Loucy (cell line): ENCODE results near the gene WBP2.
"Not testable (repeated sequence)": the region's sequence is repeated elsewhere in the genome, so short reads cannot be mapped to it uniquely, and the experiment has no call there.

Experiments
- H2AFZ ChIP-seq: fragments of 200-600 bp; sonication (generic); 2 replicates; pipeline ENCODE4 v1.6.0; 2016; ENCODE audit warnings: antibody characterized with exemption, mild to moderate bottlenecking, low read length, moderate library complexity
- H3F3A ChIP-seq: fragments of 200-600 bp; 2 replicates; pipeline ENCODE4 v1.6.0; 2016; ENCODE audit warnings: antibody characterized with exemption, low read depth, mild to moderate bottlenecking
- H3K27me3 ChIP-seq: fragments of 200-600 bp; sonication (generic); 2 replicates; pipeline ENCODE4 v1.6.1; 2014; ENCODE audit warnings: low read length, mild to moderate bottlenecking; ENCODE audit not compliant: insufficient read depth, poor library complexity, severe bottlenecking
- H3K36me3 ChIP-seq: fragments of 200-600 bp; sonication (generic); 2 replicates; pipeline ENCODE4 v1.6.1; 2016; ENCODE audit warnings: low read length; ENCODE audit not compliant: insufficient read depth
- H3K4me1 ChIP-seq: fragments of 200-600 bp; sonication (generic); 2 replicates; pipeline ENCODE4 v1.5.1; 2014; ENCODE audit warnings: low read length, mild to moderate bottlenecking; ENCODE audit not compliant: insufficient read depth, poor library complexity, severe bottlenecking
- H3K4me2 ChIP-seq: fragments of 200-600 bp; sonication (generic); 2 replicates; pipeline ENCODE4 v1.6.0; 2014; ENCODE audit warnings: antibody characterized with exemption, low read length, low read depth, mild to moderate bottlenecking; ENCODE audit not compliant: poor library complexity, severe bottlenecking
- H3K4me3 ChIP-seq: fragments of 200-600 bp; sonication (generic); 2 replicates; pipeline ENCODE4 v1.5.1; 2014; ENCODE audit warnings: low read length, mild to moderate bottlenecking, mixed read lengths; ENCODE audit not compliant: poor library complexity, severe bottlenecking
- H3K79me2 ChIP-seq: fragments of 200-600 bp; sonication (generic); 2 replicates; pipeline ENCODE4 v1.6.1; 2014; ENCODE audit warnings: low read length; ENCODE audit not compliant: insufficient read depth
- H3K9ac ChIP-seq: fragments of 200-600 bp; sonication (generic); 2 replicates; pipeline ENCODE4 v1.6.0; 2014; ENCODE audit warnings: mild to moderate bottlenecking, low read depth, low read length, moderate library complexity; ENCODE audit not compliant: poor library complexity, severe bottlenecking
- H3K9me2 ChIP-seq: fragments of 200-600 bp; sonication (generic); replicated peaks from 2 replicates; pipeline ENCODE4 v1.6.1; 2016; ENCODE audit warnings: low read depth, low read length, mixed read lengths
- H3K9me3 ChIP-seq: fragments of 200-600 bp; sonication (generic); 2 replicates; pipeline ENCODE4 v1.6.1; 2014; ENCODE audit warnings: mild to moderate bottlenecking, antibody characterized with exemption, low read length, low read depth; ENCODE audit not compliant: insufficient read depth
- H4K20me1 ChIP-seq: fragments of 200-600 bp; sonication (generic); 2 replicates; pipeline ENCODE4 v1.6.0; 2014; ENCODE audit warnings: antibody characterized with exemption, low read length, mild to moderate bottlenecking; ENCODE audit not compliant: insufficient read depth, poor library complexity, severe bottlenecking
- CTCF ChIP-seq: fragments of 200-600 bp; sonication (generic); conservative IDR thresholded peaks from 2 replicates; pipeline ENCODE4 v1.5.1; 2014; ENCODE audit warnings: mild to moderate bottlenecking, antibody characterized with exemption, low read length
- EZH2phosphoT487 ChIP-seq: fragments of 200-600 bp; IDR thresholded peaks from 2 replicates; pipeline ENCODE4 v1.6.1; 2018; ENCODE audit warnings: antibody characterized with exemption, mild to moderate bottlenecking, moderate library complexity, borderline replicate concordance

The WBP2 gene

GRCh38 chr17:75811174-75811573 is 44.0 kb downstream of the WBP2 start:
- no peak overlapping the region for H3K4me2 ChIP-seq
- no peaks in the 10 kb centered on the region for H3K9me3 ChIP-seq
- H3F3A ChIP-seq, result no peaks in the 10 kb centered on the region
- H2AFZ ChIP-seq, result no peak overlapping the region
- TF ChIP-seq EZH2phosphoT487 (no peak), CTCF (no peak)
- H3K4me3 ChIP-seq, result no peak overlapping the region
- H3K9ac ChIP-seq, result no peak overlapping the region
- no peaks in the 10 kb centered on the region for H3K27me3 ChIP-seq
- H3K9me2 ChIP-seq, result no peaks in the 10 kb centered on the region
- H4K20me1 ChIP-seq, result peaks cover 3% of the 10 kb centered on the region
- peaks cover 14% of the 10 kb centered on the region; the same call in 1 of the 2 replicates for H3K79me2 ChIP-seq
- H3K4me1 ChIP-seq, result no peaks in the 10 kb centered on the region
- H3K36me3 ChIP-seq, result peaks cover 67% of the 10 kb centered on the region; the same call in 1 of the 2 replicates

- not testable (repeated sequence) for H3K9ac ChIP-seq, H2AFZ ChIP-seq, H3K4me3 ChIP-seq, H3K4me1 ChIP-seq, H3K9me3 ChIP-seq, H3K4me2 ChIP-seq, H3F3A ChIP-seq, H4K20me1 ChIP-seq, H3K27me3 ChIP-seq, H3K9me2 ChIP-seq
- Histone ChIP-seq H3K36me3 (peaks cover 64% of the 10 kb centered on the region; the same call in 1 of the 2 replicates), H3K79me2 (peaks cover 18% of the 10 kb centered on the region; the same call in 1 of the 2 replicates)
Observed at GRCh38 chr17:75810756-75811155, 44.4 kb downstream of the WBP2 start.

- Histone ChIP-seq H3K9me2 (no peaks in the 10 kb centered on the region), H3K36me3 (peaks cover 61% of the 10 kb centered on the region; the same call in 1 of the 2 replicates), H3K4me1 (no peaks in the 10 kb centered on the region), H3K4me2 (no peak overlapping the region), H3K27me3 (no peaks in the 10 kb centered on the region), H2AFZ (no peak overlapping the region), H4K20me1 (peaks cover 8% of the 10 kb centered on the region), H3K9me3 (no peaks in the 10 kb centered on the region), H3K4me3 (no peak overlapping the region), H3K79me2 (peaks cover 24% of the 10 kb centered on the region; the same call in 1 of the 2 replicates), H3K9ac (no peak overlapping the region), H3F3A (no peaks in the 10 kb centered on the region)
- TF ChIP-seq CTCF (no peak), EZH2phosphoT487 (no peak)
Observed at GRCh38 chr17:75810216-75810615, 44.9 kb downstream of the WBP2 start.

GRCh38 chr17:75809631-75810111 is 45.5 kb downstream of the WBP2 start:
- Histone ChIP-seq H3K4me2 (no peak overlapping the region), H3K27me3 (no peaks in the 10 kb centered on the region), H3F3A (no peaks in the 10 kb centered on the region), H3K79me2 (peaks cover 27% of the 10 kb centered on the region; the same call in 1 of the 2 replicates), H3K9me3 (no peaks in the 10 kb centered on the region), H3K9ac (no peak overlapping the region), H3K9me2 (no peaks in the 10 kb centered on the region), H3K4me3 (no peak overlapping the region), H3K4me1 (no peaks in the 10 kb centered on the region), H3K36me3 (peaks cover 55% of the 10 kb centered on the region; the same call in 1 of the 2 replicates), H4K20me1 (peaks cover 8% of the 10 kb centered on the region), H2AFZ (no peak overlapping the region)
- TF ChIP-seq EZH2phosphoT487 (no peak), CTCF (no peak)
